ENCODE measurements around the gene CUL9.

Gene CUL9

DNA sequence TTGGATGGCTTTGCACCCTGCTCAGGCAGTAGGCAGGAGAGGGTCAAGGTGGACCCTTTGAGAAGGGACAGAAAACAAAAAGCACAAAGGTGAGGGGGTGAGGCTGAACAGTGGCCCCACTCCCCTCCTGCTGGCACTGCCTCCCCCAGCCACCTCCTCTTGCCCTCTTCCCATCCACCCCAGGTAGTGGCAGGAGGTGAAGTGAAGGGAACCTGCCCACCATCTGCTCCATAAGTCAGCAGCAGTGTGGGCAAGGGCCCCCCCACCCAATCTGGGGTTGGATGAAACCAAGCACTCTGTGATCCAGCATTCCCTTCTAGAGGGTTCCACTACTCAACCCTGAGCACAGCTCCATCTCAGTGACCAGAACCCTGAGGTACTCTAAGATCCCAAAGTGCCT is 89.9 kb downstream of the CUL9 start:
- H3K4me3 ChIP-seq (ENCODE audit: low read depth, low read length) = no peak overlapping the region
- TF ChIP-seq, protein P1, sequence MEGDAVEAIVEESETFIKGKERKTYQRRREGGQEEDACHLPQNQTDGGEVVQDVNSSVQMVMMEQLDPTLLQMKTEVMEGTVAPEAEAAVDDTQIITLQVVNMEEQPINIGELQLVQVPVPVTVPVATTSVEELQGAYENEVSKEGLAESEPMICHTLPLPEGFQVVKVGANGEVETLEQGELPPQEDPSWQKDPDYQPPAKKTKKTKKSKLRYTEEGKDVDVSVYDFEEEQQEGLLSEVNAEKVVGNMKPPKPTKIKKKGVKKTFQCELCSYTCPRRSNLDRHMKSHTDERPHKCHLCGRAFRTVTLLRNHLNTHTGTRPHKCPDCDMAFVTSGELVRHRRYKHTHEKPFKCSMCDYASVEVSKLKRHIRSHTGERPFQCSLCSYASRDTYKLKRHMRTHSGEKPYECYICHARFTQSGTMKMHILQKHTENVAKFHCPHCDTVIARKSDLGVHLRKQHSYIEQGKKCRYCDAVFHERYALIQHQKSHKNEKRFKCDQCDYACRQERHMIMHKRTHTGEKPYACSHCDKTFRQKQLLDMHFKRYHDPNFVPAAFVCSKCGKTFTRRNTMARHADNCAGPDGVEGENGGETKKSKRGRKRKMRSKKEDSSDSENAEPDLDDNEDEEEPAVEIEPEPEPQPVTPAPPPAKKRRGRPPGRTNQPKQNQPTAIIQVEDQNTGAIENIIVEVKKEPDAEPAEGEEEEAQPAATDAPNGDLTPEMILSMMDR (IDR thresholded peaks at IDR 0.05; ENCODE audit: low read depth, low read length, missing control alignments) = no peak
- DNase-seq (ENCODE audit: low read depth) = no peak
- in situ Hi-C loops (cut with HindIII; ENCODE audit: low sequenced_read_pairs) = no loop called here

DNA sequence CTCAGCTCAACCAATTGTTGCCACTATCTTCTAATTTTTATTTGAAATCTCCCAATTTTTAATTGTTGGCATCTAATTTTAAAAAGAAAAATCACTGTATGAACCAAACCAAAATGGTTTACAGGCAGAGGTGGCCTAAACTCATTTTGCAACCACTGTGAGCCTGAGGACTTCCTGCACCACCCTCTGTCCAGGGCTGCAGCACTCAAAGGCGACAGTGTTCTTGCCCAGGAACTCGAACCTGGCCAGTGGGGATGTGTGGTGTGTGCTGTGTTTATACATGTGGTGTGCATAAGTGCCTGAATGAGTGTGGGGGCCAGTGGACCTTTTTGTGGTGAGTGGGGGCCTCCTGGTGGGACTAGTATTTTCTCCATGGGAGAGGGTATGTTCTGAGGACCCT is 91.7 kb downstream of the CUL9 start:
- TF ChIP-seq, protein P1 (IDR thresholded peaks at IDR 0.05; ENCODE audit: low read depth, low read length, missing control alignments) = no peak
- in situ Hi-C loops (cut with HindIII; ENCODE audit: low sequenced_read_pairs) = no loop called here
- H3K4me3 ChIP-seq (ENCODE audit: low read depth, low read length) = no peak overlapping the region
- DNase-seq (ENCODE audit: low read depth) = no peak
